GM21360 (cell line): ENCODE results near the gene SUMF1.
"Not testable (repeated sequence)": the region's sequence is repeated elsewhere in the genome, so short reads cannot be mapped to it uniquely, and the experiment has no call there.

ENCODE experiments used
- ATAC-seq: cut with Tn5 transposase; IDR thresholded peaks from one replicate; pipeline ENCODE4 v1.9.1; 2021; ENCODE audit warnings: mild to moderate bottlenecking, moderate library complexity; ENCODE audit not compliant: unreplicated experiment

SUMF1 gene

GRCh38 chr3:4341336-4341675 is 125.8 kb downstream of the SUMF1 start:
- ATAC-seq: no peak

- ATAC-seq: no peak
Observed at GRCh38 chr3:4340411-4341335, 126.4 kb downstream of the SUMF1 start.

GRCh38 chr3:4340077-4340410 is 127.0 kb downstream of the SUMF1 start:
- no peak for ATAC-seq

GRCh38 chr3:4338751-4339150 is 128.3 kb downstream of the SUMF1 start:
- no peak for ATAC-seq

- no peak for ATAC-seq
Observed at GRCh38 chr3:4336850-4337546, 130.1 kb downstream of the SUMF1 start.

GRCh38 chr3:4335840-4336562 is 131.1 kb downstream of the SUMF1 start:
- no peak for ATAC-seq

GRCh38 chr3:4334548-4334947 is 132.5 kb downstream of the SUMF1 start:
- ATAC-seq: no peak

- ATAC-seq: no peak
Observed at GRCh38 chr3:4332991-4333390, 134.1 kb downstream of the SUMF1 start.

- no peak for ATAC-seq
Observed at GRCh38 chr3:4332574-4332973, 134.5 kb downstream of the SUMF1 start.

- no peak for ATAC-seq
Observed at GRCh38 chr3:4332111-4332510, 135.0 kb downstream of the SUMF1 start.

- not testable (repeated sequence) for ATAC-seq
Observed at GRCh38 chr3:4329806-4330205, 137.3 kb downstream of the SUMF1 start.

GRCh38 chr3:4326868-4327267 is 140.2 kb downstream of the SUMF1 start:
- ATAC-seq: no peak

GRCh38 chr3:4323246-4324027 is 143.6 kb downstream of the SUMF1 start:
- ATAC-seq: no peak

- no peak for ATAC-seq
Observed at GRCh38 chr3:4322635-4323034, 144.4 kb downstream of the SUMF1 start.

- no peak for ATAC-seq
Observed at GRCh38 chr3:4321732-4322131, 145.3 kb downstream of the SUMF1 start.

GRCh38 chr3:4320096-4320911 is 146.8 kb downstream of the SUMF1 start:
- no peak for ATAC-seq

GRCh38 chr3:4314688-4315087 is 152.4 kb downstream of the SUMF1 start:
- no peak for ATAC-seq

GRCh38 chr3:4313606-4314293 is 153.3 kb downstream of the SUMF1 start:
- no peak for ATAC-seq

GRCh38 chr3:4311496-4311895 is 155.6 kb downstream of the SUMF1 start:
- no peak for ATAC-seq
